Vagina (tissue), 2 donors: Measurements from ENCODE around the gene RCOR1.

Experiments used
- CTCF ChIP-seq, 3 experiments: fragments of 450-650 bp in 2 of 3; fragments of 200-600 bp in 1 of 3; sonication (generic) in 1 of 3; IDR thresholded peaks; one replicate each; pipeline ENCODE4 v1.5.1; 2017 to 2019; ENCODE audit warnings: antibody characterized with exemption in 3 of 3, mild to moderate bottlenecking in 2 of 3, moderate library complexity in 2 of 3
- POLR2AphosphoS5 ChIP-seq, 2 donors: sonication (generic); formaldehyde crosslinking; IDR thresholded peaks; one replicate each; pipeline ENCODE4 v1.9.0; 2017; ENCODE audit warnings: antibody characterized with exemption in 2 of 2, mild to moderate bottlenecking in 2 of 2, low read depth in 1 of 2; ENCODE audit not compliant: insufficient read depth in 1 of 2

DNA sequence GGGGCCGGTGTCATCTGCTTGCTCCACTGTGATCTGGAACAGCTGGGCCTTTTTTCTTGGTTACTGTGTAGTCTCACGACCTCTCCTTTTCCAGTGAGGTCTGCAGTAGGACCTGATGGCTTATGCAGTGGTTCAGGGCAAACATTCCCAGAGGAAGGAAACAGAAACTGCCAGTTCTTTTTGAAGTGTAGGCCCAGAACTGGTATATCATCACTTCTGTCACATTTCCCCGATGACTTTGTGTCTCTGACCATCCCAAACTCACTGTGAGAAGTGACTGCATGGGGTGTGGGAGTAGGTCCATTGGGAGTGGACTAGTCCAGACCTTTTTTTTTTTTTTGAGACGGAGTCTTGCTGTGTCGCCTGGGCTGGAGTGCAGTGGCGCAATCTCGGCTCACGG lies 38.4 kb downstream of the RCOR1 start:
- TF ChIP-seq CTCF (IDR thresholded peaks at IDR 0.05), result no peak
- TF ChIP-seq POLR2AphosphoS5 (IDR thresholded peaks at IDR 0.05; ENCODE audit: insufficient read depth in 1 of 2, low read depth in 1 of 2), result no peak
